ENCODE measurements around the gene AMN.

Gene AMN

GRCh38 chr14:102969060-102969791 lies 46.8 kb downstream of the AMN start:
- DNase-seq = no peak

- DNase-seq = no peak
Measured at GRCh38 chr14:102969901-102970300, 47.4 kb downstream of the AMN start.

- DNase-seq = no peak
Measured at GRCh38 chr14:102970496-102970895, 48.0 kb downstream of the AMN start.

- DNase-seq = no peak
Measured at GRCh38 chr14:102971314-102971713, 48.9 kb downstream of the AMN start.

GRCh38 chr14:102971836-102972606 lies 49.6 kb downstream of the AMN start:
- no peak for DNase-seq

- DNase-seq = no peak
Measured at GRCh38 chr14:102973706-102974285, 51.3 kb downstream of the AMN start.

- DNase-seq = no peak
Measured at GRCh38 chr14:102975662-102976061, 53.2 kb downstream of the AMN start.

- no peak for DNase-seq
Measured at GRCh38 chr14:102977475-102977874, 55.0 kb downstream of the AMN start.

GRCh38 chr14:102979406-102979805 lies 56.9 kb downstream of the AMN start:
- no peak for DNase-seq

- no peak for DNase-seq
Measured at GRCh38 chr14:102980409-102980810, 57.9 kb downstream of the AMN start.

All from NCI-H2171 treated with DMSO at 0.1 percent for 48 hours (cell line).